CD8-positive, alpha-beta memory T cell (primary cell): ENCODE measurements around the gene EPS8L2. TPM values are rescaled to one million over a fixed set of nuclear protein-coding genes. Genes with fewer than 3 reads are reported as not detected.

Experiments used
- CTCF ChIA-PET: fragments of 350-600 bp; sonication (Branson Sonifier 250); formaldehyde crosslinking; loops from one replicate; lab custom pipeline; 2021; ENCODE audit warnings: antibody characterized with exemption; lab: Charles Lee
- POLR2A ChIA-PET: fragments of 350-600 bp; sonication (Branson Sonifier 250); formaldehyde crosslinking; loops from one replicate; lab custom pipeline; 2021; ENCODE audit warnings: antibody characterized with exemption; lab: Charles Lee
- DNase-seq, 5 donors: peaks; one replicate each; pipeline versions ENCODE4 v3.0.0 to v3.0.0-alpha.2; 2020 to 2022; ENCODE audit warnings: mixed read lengths in 1 of 5
- H3K27ac ChIP-seq: one replicate; pipeline ENCODE4 v1.7.0; 2013; ENCODE audit warnings: low read depth, mild to moderate bottlenecking, low read length, moderate library complexity
- H3K27me3 ChIP-seq: 2 replicates; pipeline ENCODE4 v1.7.0; 2013; ENCODE audit warnings: low read length, mild to moderate bottlenecking; ENCODE audit not compliant: insufficient read depth, poor library complexity, severe bottlenecking
- H3K36me3 ChIP-seq: 2 replicates; pipeline ENCODE4 v1.7.0; 2013; ENCODE audit warnings: mild to moderate bottlenecking, low read length, moderate library complexity; ENCODE audit not compliant: insufficient read depth
- H3K4me1 ChIP-seq: 2 replicates; pipeline ENCODE4 v1.7.0; 2013; ENCODE audit warnings: mild to moderate bottlenecking, low read length, moderate library complexity; ENCODE audit not compliant: insufficient read depth
- H3K4me3 ChIP-seq: 2 replicates; pipeline ENCODE4 v1.7.0; 2013; ENCODE audit warnings: mild to moderate bottlenecking, low read length
- H3K9me3 ChIP-seq: 2 replicates; pipeline ENCODE4 v1.7.0; 2013; ENCODE audit warnings: mild to moderate bottlenecking, low read length
- H3K27ac Mint-ChIP-seq, 8 donors: one replicate each; pipeline ENCODE4 v1.8.0; 2020 to 2021; ENCODE audit warnings: mixed read lengths in 8 of 8, mild to moderate bottlenecking in 6 of 8, inconsistent platforms in 3 of 8, moderate library complexity in 3 of 8
- H3K27me3 Mint-ChIP-seq, 2 donors: one replicate each; pipeline ENCODE4 v1.8.0; 2020 to 2021; ENCODE audit warnings: mixed read lengths in 2 of 2, mild to moderate bottlenecking in 1 of 2, moderate library complexity in 1 of 2
- H3K36me3 Mint-ChIP-seq, 3 donors: one replicate each; pipeline ENCODE4 v1.8.0; 2020 to 2021; ENCODE audit warnings: mixed read lengths in 3 of 3, inconsistent platforms in 1 of 3, mild to moderate bottlenecking in 1 of 3
- H3K4me1 Mint-ChIP-seq, 3 donors: one replicate each; pipeline ENCODE4 v1.8.0; 2020 to 2021; ENCODE audit warnings: mixed read lengths in 3 of 3, inconsistent platforms in 1 of 3, mild to moderate bottlenecking in 1 of 3
- H3K4me3 Mint-ChIP-seq, 7 donors: one replicate each; pipeline ENCODE4 v1.8.0; 2020 to 2021; ENCODE audit warnings: mixed read lengths in 7 of 7, mild to moderate bottlenecking in 6 of 7, moderate library complexity in 4 of 7, inconsistent platforms in 2 of 7
- H3K9me3 Mint-ChIP-seq, 5 donors: one replicate each; pipeline ENCODE4 v1.8.0; 2020 to 2022; ENCODE audit warnings: mixed read lengths in 5 of 5, mild to moderate bottlenecking in 3 of 5, moderate library complexity in 2 of 5, inconsistent platforms in 1 of 5
- polyA plus RNA-seq: library from polyadenylated mRNA; unstranded; fragments of 300-500 nt; fragmentation: Illumina TruSeq; gene quantifications from one replicate; pipeline ENCODE4 v1.2.3, GENCODE V29; 2021
- total RNA-seq, 2 experiments: library from RNA; stranded (reverse); gene quantifications; one replicate each; pipeline ENCODE4 v1.2.3, GENCODE V29; 2021

EPS8L2 gene
- total and polyA plus RNA-seq, 3 experiments from 2014 or later, result 7.0 to 22.9 (median 7.8) TPM

DNA sequence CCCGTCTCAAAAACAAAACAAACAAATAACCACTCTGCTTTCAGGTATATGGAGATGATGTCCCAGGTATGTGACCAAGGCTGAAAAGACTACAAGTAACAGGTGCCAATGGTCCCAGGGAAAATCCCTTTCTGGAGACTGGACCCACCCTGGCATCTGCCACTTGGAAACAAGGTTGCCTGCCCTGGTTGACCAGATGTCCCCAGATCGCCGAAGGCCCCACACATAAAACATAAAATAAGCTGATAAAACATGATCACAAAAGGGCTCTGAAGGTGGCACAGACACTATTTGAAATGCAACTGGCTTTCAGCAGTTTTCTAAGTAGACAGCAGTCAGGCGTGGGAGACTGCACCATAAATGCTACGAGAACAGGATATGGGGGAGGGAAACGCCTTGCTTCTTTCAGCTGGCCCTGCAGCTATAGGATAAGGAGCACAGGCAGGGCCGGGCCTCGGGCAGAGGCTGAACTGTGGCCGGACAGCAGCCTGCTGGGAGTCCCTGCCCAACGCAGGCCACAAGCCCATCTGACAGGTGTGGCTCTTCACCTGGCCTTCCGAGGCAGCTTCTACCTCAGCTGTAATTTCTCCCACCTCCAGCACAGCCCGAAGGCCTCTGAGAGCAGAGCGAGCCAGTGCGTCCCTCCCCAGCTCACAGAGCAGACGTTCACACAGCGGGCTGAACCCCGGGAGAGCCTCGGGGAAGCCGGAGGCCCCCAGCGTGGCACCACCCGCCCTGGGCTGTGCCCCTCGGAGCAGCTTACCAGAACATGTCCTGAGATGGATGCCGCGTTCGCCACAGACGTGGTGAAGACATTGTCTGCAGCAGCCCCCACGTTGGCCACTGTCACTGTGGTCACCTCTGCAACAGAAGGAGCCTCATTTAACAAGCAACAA lies 15.0 kb upstream of the EPS8L2 start:
- peak overlapping the region; percentile 18 for H3K27ac ChIP-seq
- no peaks in the 10 kb centered on the region for H3K27me3 ChIP-seq
- H3K4me3 ChIP-seq, result peak overlapping the region; percentile 34
- H3K36me3 ChIP-seq, result peaks cover 11% of the 10 kb centered on the region
- H3K27me3 Mint-ChIP-seq, result no peaks in the 10 kb centered on the region
- peaks cover 18 to 30% (median 20%) of the 10 kb centered on the region in 3 donors for H3K4me1 Mint-ChIP-seq
- H3K36me3 Mint-ChIP-seq, result peaks cover 0 to 53% (median 3%) of the 10 kb centered on the region in 3 donors
- no peaks in the 10 kb centered on the region for H3K9me3 Mint-ChIP-seq
- H3K9me3 ChIP-seq, result no peaks in the 10 kb centered on the region
- ChIA-PET POLR2A (no interaction called here), CTCF (interaction anchor here (1.0 kb wide), 1 partner anchor 32 kb away, joined by 3 read pairs; no protein-coding TSS in a partner anchor)
- H3K27ac Mint-ChIP-seq, result peak overlapping the region in 5 of 8 donors; percentile 33 to 70 (median 48)
- peaks cover 40% of the 10 kb centered on the region for H3K4me1 ChIP-seq
- DNase-seq, result peak in 1 of 5 donors; percentile 60
- H3K4me3 Mint-ChIP-seq, result peak overlapping the region in 4 of 7 donors; percentile 6 to 31 (median 22)

DNA sequence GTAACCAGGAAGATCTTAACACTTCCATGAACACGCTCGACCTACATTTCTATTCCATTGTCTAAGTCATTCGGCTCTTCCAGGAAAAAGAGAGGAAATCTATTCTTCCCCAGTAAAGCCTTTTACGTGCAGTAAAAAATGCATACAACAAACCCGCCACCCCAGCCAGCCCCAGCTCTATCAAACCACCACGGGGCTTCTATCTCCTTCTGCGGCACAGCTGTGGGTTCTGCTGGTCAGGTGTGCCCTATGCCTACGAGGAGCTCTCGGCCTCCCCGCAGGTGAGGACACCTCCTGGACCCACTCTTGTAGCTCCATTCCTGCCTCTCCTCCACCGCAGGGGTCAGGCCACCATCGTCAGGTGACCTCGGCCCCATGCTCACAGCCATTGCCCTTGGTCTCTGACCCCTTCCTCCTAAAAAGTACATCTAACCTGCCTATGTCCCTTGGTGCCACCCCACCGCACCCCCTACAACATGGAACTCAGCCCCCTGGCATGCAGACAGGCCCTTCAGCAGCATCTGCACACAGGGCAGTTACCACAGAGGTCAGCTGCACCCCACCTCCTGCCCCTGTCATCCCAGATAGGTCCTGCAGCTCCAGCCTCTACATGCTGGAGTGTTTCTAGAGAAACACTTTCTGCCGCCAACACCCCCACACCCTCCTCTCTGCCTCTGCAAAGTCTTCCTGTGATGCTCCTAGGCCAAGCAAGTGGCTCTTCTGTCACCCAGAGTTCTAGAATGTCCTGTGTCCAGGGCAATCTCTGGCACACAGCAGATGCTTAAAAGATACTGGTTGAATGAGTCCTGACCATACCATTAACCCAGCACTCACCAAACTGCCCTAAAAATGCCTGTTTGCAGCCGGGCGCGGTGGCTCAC lies 14.1 kb upstream of the EPS8L2 start:
- Mint-ChIP-seq H3K36me3 (peaks cover 0 to 45% (median 2%) of the 10 kb centered on the region in 3 donors), H3K27ac (peak overlapping the region in 6 of 8 donors; percentile 4 to 86 (median 74)), H3K27me3 (no peaks in the 10 kb centered on the region), H3K9me3 (no peaks in the 10 kb centered on the region), H3K4me1 (peaks cover 25 to 38% (median 25%) of the 10 kb centered on the region in 3 donors), H3K4me3 (peak overlapping the region in 5 of 7 donors; percentile 10 to 77 (median 29))
- POLR2A ChIA-PET, result interaction anchor here (0.7 kb wide), 1 partner anchor 186 kb away, joined by 3 read pairs; no protein-coding TSS in a partner anchor
- Histone ChIP-seq H3K27ac (peak overlapping the region; percentile 18), H3K4me1 (peaks cover 47% of the 10 kb centered on the region), H3K36me3 (peaks cover 2% of the 10 kb centered on the region), H3K27me3 (no peaks in the 10 kb centered on the region), H3K4me3 (peak overlapping the region; percentile 34), H3K9me3 (no peaks in the 10 kb centered on the region)
- CTCF ChIA-PET, result no interaction called here
- DNase-seq, result no peak

DNA sequence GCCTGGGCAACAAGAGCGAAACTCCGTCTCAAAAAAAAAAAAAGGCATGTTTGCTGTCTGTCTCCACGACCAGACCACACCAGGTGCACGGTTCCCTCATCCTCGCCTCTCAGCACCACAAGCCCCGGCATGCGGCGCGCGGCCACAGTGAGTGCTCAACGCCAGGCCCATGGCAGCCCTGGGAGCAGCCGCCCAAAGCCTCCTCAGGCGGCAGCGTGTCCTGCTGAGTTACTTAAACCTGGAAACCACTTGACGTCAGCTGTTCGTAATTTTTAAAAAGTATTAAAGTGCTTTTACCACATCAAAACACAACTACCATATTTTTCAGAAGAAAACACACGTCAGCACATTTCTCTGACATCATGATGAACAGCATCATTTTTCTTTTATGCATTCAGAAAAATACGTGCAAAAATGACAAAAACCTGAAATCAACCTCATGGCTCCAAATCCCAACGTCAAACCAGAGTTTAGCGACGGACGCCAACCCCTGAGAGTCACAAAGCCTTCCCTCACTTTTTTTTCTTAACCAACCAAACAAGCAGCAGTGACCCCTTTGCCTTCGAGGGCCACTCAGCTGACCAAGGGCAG lies 13.1 kb upstream of the EPS8L2 start:
- ChIA-PET CTCF (interaction anchor here (1.0 to 1.2 kb wide), 2 partner anchors 30 to 138 kb away, joined by 3 to 4 read pairs; no protein-coding TSS in a partner anchor), POLR2A (interaction anchor here (0.7 kb wide), 1 partner anchor 187 kb away, joined by 3 read pairs; no protein-coding TSS in a partner anchor)
- Mint-ChIP-seq H3K4me3 (peak overlapping the region; percentile 56 to 81 (median 73)), H3K9me3 (no peaks in the 10 kb centered on the region), H3K36me3 (peaks cover 0 to 35% (median 0%) of the 10 kb centered on the region in 3 donors), H3K27ac (peak overlapping the region; percentile 77 to 97 (median 88)), H3K4me1 (peaks cover 31 to 48% (median 34%) of the 10 kb centered on the region in 3 donors), H3K27me3 (no peaks in the 10 kb centered on the region)
- peak in 3 of 5 donors; percentile 61 to 95 (median 74) for DNase-seq
- H3K9me3 ChIP-seq, result no peaks in the 10 kb centered on the region
- H3K4me3 ChIP-seq, result peak overlapping the region; percentile 12
- no peaks in the 10 kb centered on the region for H3K27me3 ChIP-seq
- H3K36me3 ChIP-seq, result no peaks in the 10 kb centered on the region
- no peak overlapping the region for H3K27ac ChIP-seq
- H3K4me1 ChIP-seq, result peaks cover 47% of the 10 kb centered on the region

GRCh38 chr11:693415-693831 lies 12.6 kb upstream of the EPS8L2 start:
- Mint-ChIP-seq H3K9me3 (no peaks in the 10 kb centered on the region), H3K4me3 (peak overlapping the region; percentile 56 to 84 (median 73)), H3K27me3 (no peaks in the 10 kb centered on the region), H3K36me3 (peaks cover 0 to 32% (median 0%) of the 10 kb centered on the region in 3 donors), H3K27ac (peak overlapping the region; percentile 26 to 97 (median 88)), H3K4me1 (peaks cover 31 to 52% (median 39%) of the 10 kb centered on the region in 3 donors)
- no peak for DNase-seq
- peak overlapping the region; percentile 14 for H3K27ac ChIP-seq
- H3K4me3 ChIP-seq, result peak overlapping the region; percentile 12
- ChIA-PET POLR2A (no interaction called here), CTCF (interaction anchor here (1.0 to 1.2 kb wide), 2 partner anchors 29 to 139 kb away, joined by 3 to 4 read pairs; no protein-coding TSS in a partner anchor)
- H3K27me3 ChIP-seq, result no peaks in the 10 kb centered on the region
- peaks cover 47% of the 10 kb centered on the region for H3K4me1 ChIP-seq
- H3K36me3 ChIP-seq, result no peaks in the 10 kb centered on the region
- H3K9me3 ChIP-seq, result no peaks in the 10 kb centered on the region

DNA sequence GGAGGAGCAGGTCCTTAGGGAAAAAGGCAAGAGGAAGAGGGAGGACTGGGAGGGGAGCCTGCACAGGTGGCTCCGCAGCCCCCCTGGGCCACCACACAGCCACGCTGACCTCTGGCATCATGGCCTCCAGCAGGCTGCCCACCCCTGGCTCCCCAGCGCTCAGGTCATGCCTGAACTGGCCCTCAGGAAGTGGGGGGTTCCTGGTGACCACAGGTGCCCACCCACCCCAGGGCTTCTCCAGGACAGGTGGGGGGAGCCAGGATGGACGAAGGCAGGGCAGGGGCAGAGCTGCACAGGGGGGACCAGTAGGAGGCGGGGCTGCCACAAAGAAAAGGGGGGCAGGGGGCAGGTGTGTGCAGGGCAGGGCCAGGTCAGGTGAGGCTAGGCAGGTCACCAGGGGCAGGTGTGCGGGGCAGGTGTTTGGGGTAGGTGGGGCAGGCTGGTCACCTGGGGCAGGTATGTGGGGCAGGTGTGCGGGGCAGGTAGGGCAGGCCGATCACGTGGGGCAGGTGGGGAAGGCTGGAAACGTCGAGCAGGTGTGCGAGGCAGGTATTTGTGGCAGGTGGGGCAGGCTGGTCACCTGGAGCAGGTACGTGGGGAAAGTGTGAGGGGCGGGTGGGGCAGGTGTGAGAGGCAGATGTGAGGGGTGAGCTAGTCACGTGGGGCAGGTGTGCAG lies 12.0 kb upstream of the EPS8L2 start:
- Histone ChIP-seq H3K4me1 (peaks cover 47% of the 10 kb centered on the region), H3K4me3 (peak overlapping the region; percentile 12), H3K36me3 (no peaks in the 10 kb centered on the region), H3K27ac (peak overlapping the region; percentile 14), H3K9me3 (no peaks in the 10 kb centered on the region), H3K27me3 (no peaks in the 10 kb centered on the region)
- DNase-seq, result peak in 1 of 5 donors; percentile 61
- H3K27ac Mint-ChIP-seq, result peak overlapping the region; percentile 26 to 98 (median 85)
- peaks cover 31 to 52% (median 39%) of the 10 kb centered on the region in 3 donors for H3K4me1 Mint-ChIP-seq
- H3K4me3 Mint-ChIP-seq, result peak overlapping the region; percentile 56 to 84 (median 73)
- ChIA-PET CTCF (interaction anchor here (1.0 to 8.2 kb wide), 3 partner anchors 29 to 140 kb away, joined by 3 to 69 read pairs (median 4); no protein-coding TSS in a partner anchor), POLR2A (interaction anchor here (0.6 to 2.0 kb wide), 4 partner anchors 12 to 84 kb away, joined by 3 to 7 read pairs (median 3); partner anchors contain the start of gene EPS8L2)
- H3K9me3 Mint-ChIP-seq, result no peaks in the 10 kb centered on the region
- no peaks in the 10 kb centered on the region for H3K27me3 Mint-ChIP-seq
- peaks cover 0 to 30% (median 0%) of the 10 kb centered on the region in 3 donors for H3K36me3 Mint-ChIP-seq

- Histone ChIP-seq H3K9me3 (no peaks in the 10 kb centered on the region), H3K27ac (peak within 1 kb of the TSS; percentile 92), H3K36me3 (no peaks in the 10 kb centered on the region), H3K4me1 (peaks cover 47% of the 10 kb centered on the region), H3K27me3 (no peaks in the 10 kb centered on the region), H3K4me3 (peak within 1 kb of the TSS; percentile 81)
- Mint-ChIP-seq H3K4me3 (peak within 1 kb of the TSS; percentile 85 to 94 (median 88)), H3K27ac (peak within 1 kb of the TSS; percentile 90 to 98 (median 94)), H3K27me3 (no peaks in the 10 kb centered on the region), H3K4me1 (peaks cover 31 to 52% (median 39%) of the 10 kb centered on the region in 3 donors), H3K36me3 (peaks cover 0 to 29% (median 0%) of the 10 kb centered on the region in 3 donors), H3K9me3 (no peaks in the 10 kb centered on the region)
- ChIA-PET CTCF (interaction anchor here (1.0 to 8.2 kb wide), 4 partner anchors 30 to 139 kb away, joined by 4 to 69 read pairs (median 4); partner anchors contain the start of gene TALDO1), POLR2A (interaction anchor here (0.6 to 2.3 kb wide), 9 partner anchors 11 to 288 kb away, joined by 3 to 10 read pairs (median 3); partner anchors contain the start of genes EPS8L2 and PHRF1)
- peak; percentile 98 to 99 (median 99) for DNase-seq
Observed at GRCh38 chr11:694563-695287, 11.3 kb upstream of the EPS8L2 start, which contains the start of gene DEAF1. Gene DEAF1, minus strand, starts transcription at chr11:695222. Its CDS starts 175 bp downstream, at chr11:695047.
